Heart left ventricle (tissue), 16 donors: ENCODE measurements around the gene ROCK2. TPM values are rescaled to one million over a fixed set of nuclear protein-coding genes. Genes with fewer than 3 reads are reported as not detected.

Experiments
- ATAC-seq, 4 donors: fragments of 200-7000 bp; cut with Tn5 transposase; one replicate each; pipeline ENCODE4 v1.9.1; 2020 to 2022; ENCODE audit warnings: moderate library complexity in 4 of 4, mild to moderate bottlenecking in 3 of 4, moderate number of reproducible peaks in 1 of 4
- DNase-seq, 5 donors: peaks; one replicate each; pipeline ENCODE4 v3.0.0-alpha.2; 2020
- H3K27ac ChIP-seq, 12 donors: fragments of 200-600 bp; sonication (generic) in 4 of 12; one replicate each; pipeline versions ENCODE4 v1.5.0 to v1.8.0; 2016 to 2022; ENCODE audit warnings: mild to moderate bottlenecking in 2 of 12
- H3K27me3 ChIP-seq, 9 donors: fragments of 200-600 bp; sonication (generic) in 2 of 9; one replicate each; pipeline versions ENCODE4 v1.5.1 to v1.8.0; 2016 to 2022; ENCODE audit warnings: mild to moderate bottlenecking in 3 of 9
- H3K36me3 ChIP-seq, 9 donors: fragments of 200-600 bp; sonication (generic) in 2 of 9; one replicate each; pipeline versions ENCODE4 v1.5.0 to v1.8.0; 2018 to 2022; ENCODE audit warnings: mild to moderate bottlenecking in 2 of 9
- H3K4me1 ChIP-seq, 12 donors: fragments of 200-600 bp; sonication (generic) in 4 of 12; one replicate each; pipeline versions ENCODE4 v1.5.0 to v1.8.0; 2016 to 2022; ENCODE audit warnings: mild to moderate bottlenecking in 3 of 12
- H3K4me3 ChIP-seq, 12 donors: fragments of 200-600 bp; sonication (generic) in 4 of 12; one replicate each; pipeline versions ENCODE4 v1.5.0 to v1.8.0; 2017 to 2022; ENCODE audit warnings: mild to moderate bottlenecking in 9 of 12, moderate library complexity in 4 of 12
- H3K9me3 ChIP-seq, 12 donors: fragments of 200-600 bp; sonication (generic) in 4 of 12; one replicate each; pipeline versions ENCODE4 v1.5.0 to v1.8.0; 2016 to 2022; ENCODE audit warnings: mild to moderate bottlenecking in 1 of 12
- CTCF ChIP-seq, 12 donors: fragments of 200-600 bp; sonication (generic) in 4 of 12; IDR thresholded peaks; one replicate each; pipeline versions ENCODE4 v1.5.0 to v1.8.0; 2018 to 2022; ENCODE audit warnings: antibody characterized with exemption in 12 of 12, mild to moderate bottlenecking in 5 of 12
- POLR2A ChIP-seq, 2 donors: fragments of 450-650 bp; IDR thresholded peaks; one replicate each; pipeline ENCODE4 v1.6.1; 2017; ENCODE audit warnings: antibody characterized with exemption in 2 of 2, mild to moderate bottlenecking in 2 of 2, moderate library complexity in 2 of 2
- WGBS, 4 donors: extraction: QIAGEN DNeasy Blood & Tissue Kit in 2 of 4; methylation state at CpG; one replicate each; pipeline versions ENCODE4 v1.1.5 to v1.1.7; 2013 to 2018; 5-methylcytosine and 5-hydroxymethylcytosine counted together
- intact Hi-C, 10 donors: fragments of 100-400 bp; cut with DNase I; formaldehyde crosslinking; loops; one replicate each; pipeline versions ENCODE4 v1.11.1 to v1.14.2; 2022
- polyA plus RNA-seq, 2 donors: library from polyadenylated mRNA; stranded (reverse); fragments of 200-250 nt; gene quantifications; one replicate each; pipeline ENCODE4 v1.2.3, GENCODE V29; 2013
- total RNA-seq, 9 donors: library from RNA; depleted of rRNA in 2 of 9; stranded (reverse); fragments of >200 nt in 2 of 9; fragmentation: NEBNext Ultra II Directional in 3 of 9; extraction: Animal tissue kit (Norgen Biotek cat#: 25700) in 3 of 9; gene quantifications; one replicate each; pipeline versions ENCODE4 v1.1.0 to v1.2.4, GENCODE V29; 2016 to 2023
- donor health status: ischemic (EF 13 %, LVEDD 7.1; RV severe dilation, severe dysfunction).
- donor health status: healthy with polysubstance abuse.
- donor health status: DM: no; HTN: yes; CAD: no.
- donor health status: DM: no; HTN: no; CAD: no.
- donor health status: ischemic (EF 25% LVEDD 6.9; RV normal size, moderate dysfunction).
- donor health status: ischemic (EF 25% LVEDD 5.7; RV mildly dilated, moderate dysfunction).
- donor health status: healthy.
- donor health status: DM: yes; HTN: yes; CAD: no.
- donor health status: ischemic (EF 35%, LVEDD 5.7; RV mildly dilated, moderate dysfunction).
- donor health status: nonischemic (EF 11% LVEDD 7.7; RV severe dilation, severe dysfunction).
- donor health status: DM: yes; HTN: yes; CAD: no.
- donor health status: PGD.
- donor health status: ischemic (EF 29% LVEDD 5.4; RV normal size, mild dysfunction).
- donor health status: nonischemic (EF 23%, LVEDD 6.1; RV moderate dilation, normal function).

The ROCK2 gene
- total and polyA plus RNA-seq, 11 donors, result 6.1 to 44.3 (median 38.0) TPM

GRCh38 chr2:11187083-11187619 is 157.3 kb downstream of the ROCK2 start:
- WGBS, 4 donors, result 85 to 89% (median 87%) methylated on average over 7 of the region's 7 CpGs
- no peak overlapping the region for H3K4me3 ChIP-seq
- DNase-seq (no peak), ATAC-seq (no peak)
- peak overlapping the region in 1 of 12 donors; percentile 12 for H3K27ac ChIP-seq
- no peaks in the 10 kb centered on the region for H3K27me3 ChIP-seq
- intact Hi-C loops, result no loop called here
- TF ChIP-seq CTCF (IDR thresholded peaks at IDR 0.05) (no peak), POLR2A (IDR thresholded peaks at IDR 0.05) (no peak)
- peaks cover 0 to 10% (median 0%) of the 10 kb centered on the region in 12 donors for H3K4me1 ChIP-seq
- peaks cover 0 to 95% (median 72%) of the 10 kb centered on the region in 9 donors for H3K36me3 ChIP-seq
- H3K9me3 ChIP-seq, result no peaks in the 10 kb centered on the region

- intact Hi-C loops, result no loop called here
- Histone ChIP-seq H3K9me3 (no peaks in the 10 kb centered on the region), H3K27ac (no peak overlapping the region), H3K4me1 (peaks cover 0 to 10% (median 0%) of the 10 kb centered on the region in 12 donors), H3K36me3 (peaks cover 0 to 94% (median 72%) of the 10 kb centered on the region in 9 donors), H3K4me3 (no peak overlapping the region), H3K27me3 (no peaks in the 10 kb centered on the region)
- WGBS, 4 donors, result 95 to 98% (median 97%) methylated on average over 6 of the region's 6 CpGs
- no peak for ATAC-seq
- TF ChIP-seq CTCF (IDR thresholded peaks at IDR 0.05) (no peak), POLR2A (IDR thresholded peaks at IDR 0.05) (no peak)
- DNase-seq, result no peak
These were observed 158.3 kb downstream of the ROCK2 start for GRCh38 chr2:11186145-11186544.

- Histone ChIP-seq H3K27me3 (no peaks in the 10 kb centered on the region), H3K4me1 (peaks cover 0 to 9% (median 0%) of the 10 kb centered on the region in 12 donors), H3K9me3 (no peaks in the 10 kb centered on the region), H3K27ac (no peak overlapping the region), H3K4me3 (no peak overlapping the region), H3K36me3 (peaks cover 0 to 93% (median 68%) of the 10 kb centered on the region in 9 donors)
- 94 to 98% (median 97%) methylated on average over 2 of the region's 2 CpGs for WGBS, 4 donors
- ATAC-seq (no peak), DNase-seq (no peak)
- TF ChIP-seq CTCF (IDR thresholded peaks at IDR 0.05) (no peak), POLR2A (IDR thresholded peaks at IDR 0.05) (no peak)
- intact Hi-C loops, result no loop called here
These were observed 161.5 kb downstream of the ROCK2 start for GRCh38 chr2:11182951-11183350.

- ATAC-seq (no peak), DNase-seq (no peak)
- Histone ChIP-seq H3K4me1 (peaks cover 0 to 10% (median 0%) of the 10 kb centered on the region in 12 donors), H3K9me3 (no peaks in the 10 kb centered on the region), H3K4me3 (no peak overlapping the region), H3K36me3 (peaks cover 0 to 83% (median 56%) of the 10 kb centered on the region in 9 donors), H3K27ac (no peak overlapping the region), H3K27me3 (no peaks in the 10 kb centered on the region)
- 86 to 93% (median 89%) methylated on average over 6 of the region's 6 CpGs for WGBS, 4 donors
- TF ChIP-seq POLR2A (IDR thresholded peaks at IDR 0.05) (no peak), CTCF (IDR thresholded peaks at IDR 0.05) (no peak)
- intact Hi-C loops, result no loop called here
These were observed 163.8 kb downstream of the ROCK2 start for GRCh38 chr2:11180653-11181052.
